H1 (cell line): Measurements from ENCODE around the gene ZBTB47. TPM values are rescaled to one million over a fixed set of nuclear protein-coding genes. Genes with fewer than 3 reads are reported as not detected.

Source experiments
- PHF8 ChIP-seq: fragments of 200-600 bp; sonication (generic); conservative IDR thresholded peaks from 2 replicates; pipeline ENCODE4 v1.7.1; 2012; ENCODE audit warnings: low read depth, mild to moderate bottlenecking, inconsistent platforms, low read length, moderate library complexity
- polyA plus RNA-seq, 7 experiments: library from polyadenylated mRNA; depleted of rRNA in 3 of 7; stranded (reverse) in 5 of 7; unstranded in 2 of 7; fragments of >200 nt in 5 of 7; fragments of 200-250 nt in 2 of 7; gene quantifications; 1 replicate in 5 of 7; 2 replicates in 1 of 7; 4 replicates in 1 of 7; pipeline versions ENCODE4 v1.2.1 to v1.2.3, GENCODE V29; 2011 to 2013; ENCODE audit warnings: missing spikeins in 2 of 7, mixed read lengths in 2 of 7
- total RNA-seq: library from RNA; stranded (reverse); fragmentation: NEBNext Ultra II Directional; extraction: Animal tissue kit (Norgen Biotek cat#: 25700); gene quantifications from 2 replicates; pipeline ENCODE4 v1.2.1, GENCODE V29; 2021

The ZBTB47 gene
- total and polyA plus RNA-seq, 2 of the 8 experiments (the other 6 are each of a cell fraction or from before 2014, with no cell fraction given) = 2.8 to 4.1 TPM

GRCh38 chr3:42690766-42691680, 37.5 kb downstream of the ZBTB47 start (continued):
- no peak for TF ChIP-seq PHF8
